Stimulated activated CD4-positive, alpha-beta T cell treated with anti-CD3 and anti-CD28 coated beads, Interleukin-1b, Interleukin-23, amount 100 ng/mL, for 1 hour (primary cell): Measurements from ENCODE around the gene CAMK2D.

Experiments
- DNase-seq, 2 donors: peaks; one replicate each; pipeline ENCODE4 v3.0.0-alpha.2; 2020; ENCODE audit warnings: low read depth in 2 of 2

Gene CAMK2D

GRCh38 chr4:113604955-113605354, 156.6 kb downstream of the CAMK2D start:
- no peak for DNase-seq

- DNase-seq: no peak
Observed at GRCh38 chr4:113603911-113604310, 157.6 kb downstream of the CAMK2D start.

- no peak for DNase-seq
Observed at GRCh38 chr4:113602646-113603228, 158.8 kb downstream of the CAMK2D start.

- no peak for DNase-seq
Observed at GRCh38 chr4:113601636-113602035, 159.9 kb downstream of the CAMK2D start.

GRCh38 chr4:113596396-113596795, 165.1 kb downstream of the CAMK2D start:
- no peak for DNase-seq

- DNase-seq: no peak
Observed at GRCh38 chr4:113594231-113594556, 167.3 kb downstream of the CAMK2D start.

GRCh38 chr4:113593400-113594230, 167.9 kb downstream of the CAMK2D start:
- DNase-seq: no peak

- DNase-seq: no peak
Observed at GRCh38 chr4:113591982-113592381, 169.6 kb downstream of the CAMK2D start.

- no peak for DNase-seq
Observed at GRCh38 chr4:113588895-113589668, 172.5 kb downstream of the CAMK2D start.

GRCh38 chr4:113587640-113588275, 173.8 kb downstream of the CAMK2D start:
- no peak for DNase-seq

- DNase-seq: no peak
Observed at GRCh38 chr4:113587156-113587555, 174.4 kb downstream of the CAMK2D start.

GRCh38 chr4:113586072-113586471, 175.5 kb downstream of the CAMK2D start:
- no peak for DNase-seq

- no peak for DNase-seq
Observed at GRCh38 chr4:113584407-113585150, 177.0 kb downstream of the CAMK2D start.

GRCh38 chr4:113582737-113583136, 178.8 kb downstream of the CAMK2D start:
- no peak for DNase-seq

- DNase-seq: no peak
Observed at GRCh38 chr4:113579360-113579759, 182.2 kb downstream of the CAMK2D start.

- no peak for DNase-seq
Observed at GRCh38 chr4:113576947-113577678, 184.4 kb downstream of the CAMK2D start.

- no peak for DNase-seq
Observed at GRCh38 chr4:113575401-113575800, 186.1 kb downstream of the CAMK2D start.

GRCh38 chr4:113574636-113575103, 186.9 kb downstream of the CAMK2D start:
- DNase-seq: no peak

GRCh38 chr4:113572620-113573019, 188.9 kb downstream of the CAMK2D start:
- DNase-seq: no peak

GRCh38 chr4:113566015-113566795, 195.3 kb downstream of the CAMK2D start:
- no peak for DNase-seq
